GM23338 (cell line): ENCODE data around the gene NCOA6.

Experiments
- CREB1 ChIP-seq: fragments of 250-450 bp; sonication (Bioruptor Pico); IDR thresholded peaks from 2 replicates; pipeline ENCODE4 v1.5.0; 2020; ENCODE audit warnings: low read depth, mild to moderate bottlenecking, moderate library complexity
- ETS1 ChIP-seq: IDR thresholded peaks from 2 replicates; pipeline ENCODE4 v1.6.1; 2016; ENCODE audit warnings: antibody characterized with exemption
- EZH2 ChIP-seq: fragments of 200-600 bp; sonication (generic); IDR thresholded peaks from one replicate; pipeline ENCODE4 v1.8.0; 2017; ENCODE audit warnings: antibody characterized with exemption, mild to moderate bottlenecking, low read depth; ENCODE audit not compliant: unreplicated experiment
- EZH2phosphoT487 ChIP-seq: fragments of 200-600 bp; sonication (generic); IDR thresholded peaks from one replicate; pipeline ENCODE4 v1.8.1; 2018; ENCODE audit warnings: antibody characterized with exemption; ENCODE audit not compliant: unreplicated experiment
- JUNB ChIP-seq: IDR thresholded peaks from one replicate; pipeline ENCODE4 v1.6.1; 2016; ENCODE audit warnings: antibody characterized with exemption; ENCODE audit not compliant: unreplicated experiment
- NANOG ChIP-seq: IDR thresholded peaks from 2 replicates; pipeline ENCODE4 v1.6.1; 2016; ENCODE audit warnings: antibody characterized with exemption, borderline replicate concordance
- POLR2AphosphoS5 ChIP-seq: IDR thresholded peaks from 2 replicates; pipeline ENCODE4 v1.6.1; 2016; ENCODE audit warnings: antibody characterized with exemption, low read depth
- REST ChIP-seq: IDR thresholded peaks from one replicate; pipeline ENCODE4 v1.6.1; 2018; ENCODE audit warnings: antibody characterized with exemption; ENCODE audit not compliant: unreplicated experiment
- STAT1 ChIP-seq: IDR thresholded peaks from one replicate; pipeline ENCODE4 v1.6.1; 2016; ENCODE audit warnings: antibody characterized with exemption; ENCODE audit not compliant: unreplicated experiment
- TF ChIP-seq, protein P1 (sequence below), 2 experiments: fragments of 200-600 bp in 1 of 2; sonication (generic) in 1 of 2; conservative IDR thresholded peaks; 2 replicates each; pipeline versions ENCODE4 v1.5.1 to v1.6.1; 2016 to 2017; ENCODE audit warnings: antibody characterized with exemption in 2 of 2, low read depth in 2 of 2, mild to moderate bottlenecking in 2 of 2, moderate library complexity in 1 of 2
- TF ChIP-seq, protein P2 (sequence below): fragments of 250-450 bp; sonication (Bioruptor Pico); IDR thresholded peaks from 2 replicates; pipeline ENCODE4 v1.5.0; 2020; ENCODE audit warnings: mild to moderate bottlenecking, moderate library complexity

GRCh38 chr20:34724172-34724571 lies 101.3 kb downstream of the NCOA6 start:
- TF ChIP-seq, protein P1, sequence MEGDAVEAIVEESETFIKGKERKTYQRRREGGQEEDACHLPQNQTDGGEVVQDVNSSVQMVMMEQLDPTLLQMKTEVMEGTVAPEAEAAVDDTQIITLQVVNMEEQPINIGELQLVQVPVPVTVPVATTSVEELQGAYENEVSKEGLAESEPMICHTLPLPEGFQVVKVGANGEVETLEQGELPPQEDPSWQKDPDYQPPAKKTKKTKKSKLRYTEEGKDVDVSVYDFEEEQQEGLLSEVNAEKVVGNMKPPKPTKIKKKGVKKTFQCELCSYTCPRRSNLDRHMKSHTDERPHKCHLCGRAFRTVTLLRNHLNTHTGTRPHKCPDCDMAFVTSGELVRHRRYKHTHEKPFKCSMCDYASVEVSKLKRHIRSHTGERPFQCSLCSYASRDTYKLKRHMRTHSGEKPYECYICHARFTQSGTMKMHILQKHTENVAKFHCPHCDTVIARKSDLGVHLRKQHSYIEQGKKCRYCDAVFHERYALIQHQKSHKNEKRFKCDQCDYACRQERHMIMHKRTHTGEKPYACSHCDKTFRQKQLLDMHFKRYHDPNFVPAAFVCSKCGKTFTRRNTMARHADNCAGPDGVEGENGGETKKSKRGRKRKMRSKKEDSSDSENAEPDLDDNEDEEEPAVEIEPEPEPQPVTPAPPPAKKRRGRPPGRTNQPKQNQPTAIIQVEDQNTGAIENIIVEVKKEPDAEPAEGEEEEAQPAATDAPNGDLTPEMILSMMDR (conservative IDR thresholded peaks at IDR 0.05; ENCODE audit: low read depth in 2 of 2): no peak
- no peak for TF ChIP-seq REST
- TF ChIP-seq EZH2phosphoT487: no peak
- no peak for TF ChIP-seq EZH2
- no peak for TF ChIP-seq POLR2AphosphoS5
- TF ChIP-seq JUNB: no peak
- TF ChIP-seq, protein P2, sequence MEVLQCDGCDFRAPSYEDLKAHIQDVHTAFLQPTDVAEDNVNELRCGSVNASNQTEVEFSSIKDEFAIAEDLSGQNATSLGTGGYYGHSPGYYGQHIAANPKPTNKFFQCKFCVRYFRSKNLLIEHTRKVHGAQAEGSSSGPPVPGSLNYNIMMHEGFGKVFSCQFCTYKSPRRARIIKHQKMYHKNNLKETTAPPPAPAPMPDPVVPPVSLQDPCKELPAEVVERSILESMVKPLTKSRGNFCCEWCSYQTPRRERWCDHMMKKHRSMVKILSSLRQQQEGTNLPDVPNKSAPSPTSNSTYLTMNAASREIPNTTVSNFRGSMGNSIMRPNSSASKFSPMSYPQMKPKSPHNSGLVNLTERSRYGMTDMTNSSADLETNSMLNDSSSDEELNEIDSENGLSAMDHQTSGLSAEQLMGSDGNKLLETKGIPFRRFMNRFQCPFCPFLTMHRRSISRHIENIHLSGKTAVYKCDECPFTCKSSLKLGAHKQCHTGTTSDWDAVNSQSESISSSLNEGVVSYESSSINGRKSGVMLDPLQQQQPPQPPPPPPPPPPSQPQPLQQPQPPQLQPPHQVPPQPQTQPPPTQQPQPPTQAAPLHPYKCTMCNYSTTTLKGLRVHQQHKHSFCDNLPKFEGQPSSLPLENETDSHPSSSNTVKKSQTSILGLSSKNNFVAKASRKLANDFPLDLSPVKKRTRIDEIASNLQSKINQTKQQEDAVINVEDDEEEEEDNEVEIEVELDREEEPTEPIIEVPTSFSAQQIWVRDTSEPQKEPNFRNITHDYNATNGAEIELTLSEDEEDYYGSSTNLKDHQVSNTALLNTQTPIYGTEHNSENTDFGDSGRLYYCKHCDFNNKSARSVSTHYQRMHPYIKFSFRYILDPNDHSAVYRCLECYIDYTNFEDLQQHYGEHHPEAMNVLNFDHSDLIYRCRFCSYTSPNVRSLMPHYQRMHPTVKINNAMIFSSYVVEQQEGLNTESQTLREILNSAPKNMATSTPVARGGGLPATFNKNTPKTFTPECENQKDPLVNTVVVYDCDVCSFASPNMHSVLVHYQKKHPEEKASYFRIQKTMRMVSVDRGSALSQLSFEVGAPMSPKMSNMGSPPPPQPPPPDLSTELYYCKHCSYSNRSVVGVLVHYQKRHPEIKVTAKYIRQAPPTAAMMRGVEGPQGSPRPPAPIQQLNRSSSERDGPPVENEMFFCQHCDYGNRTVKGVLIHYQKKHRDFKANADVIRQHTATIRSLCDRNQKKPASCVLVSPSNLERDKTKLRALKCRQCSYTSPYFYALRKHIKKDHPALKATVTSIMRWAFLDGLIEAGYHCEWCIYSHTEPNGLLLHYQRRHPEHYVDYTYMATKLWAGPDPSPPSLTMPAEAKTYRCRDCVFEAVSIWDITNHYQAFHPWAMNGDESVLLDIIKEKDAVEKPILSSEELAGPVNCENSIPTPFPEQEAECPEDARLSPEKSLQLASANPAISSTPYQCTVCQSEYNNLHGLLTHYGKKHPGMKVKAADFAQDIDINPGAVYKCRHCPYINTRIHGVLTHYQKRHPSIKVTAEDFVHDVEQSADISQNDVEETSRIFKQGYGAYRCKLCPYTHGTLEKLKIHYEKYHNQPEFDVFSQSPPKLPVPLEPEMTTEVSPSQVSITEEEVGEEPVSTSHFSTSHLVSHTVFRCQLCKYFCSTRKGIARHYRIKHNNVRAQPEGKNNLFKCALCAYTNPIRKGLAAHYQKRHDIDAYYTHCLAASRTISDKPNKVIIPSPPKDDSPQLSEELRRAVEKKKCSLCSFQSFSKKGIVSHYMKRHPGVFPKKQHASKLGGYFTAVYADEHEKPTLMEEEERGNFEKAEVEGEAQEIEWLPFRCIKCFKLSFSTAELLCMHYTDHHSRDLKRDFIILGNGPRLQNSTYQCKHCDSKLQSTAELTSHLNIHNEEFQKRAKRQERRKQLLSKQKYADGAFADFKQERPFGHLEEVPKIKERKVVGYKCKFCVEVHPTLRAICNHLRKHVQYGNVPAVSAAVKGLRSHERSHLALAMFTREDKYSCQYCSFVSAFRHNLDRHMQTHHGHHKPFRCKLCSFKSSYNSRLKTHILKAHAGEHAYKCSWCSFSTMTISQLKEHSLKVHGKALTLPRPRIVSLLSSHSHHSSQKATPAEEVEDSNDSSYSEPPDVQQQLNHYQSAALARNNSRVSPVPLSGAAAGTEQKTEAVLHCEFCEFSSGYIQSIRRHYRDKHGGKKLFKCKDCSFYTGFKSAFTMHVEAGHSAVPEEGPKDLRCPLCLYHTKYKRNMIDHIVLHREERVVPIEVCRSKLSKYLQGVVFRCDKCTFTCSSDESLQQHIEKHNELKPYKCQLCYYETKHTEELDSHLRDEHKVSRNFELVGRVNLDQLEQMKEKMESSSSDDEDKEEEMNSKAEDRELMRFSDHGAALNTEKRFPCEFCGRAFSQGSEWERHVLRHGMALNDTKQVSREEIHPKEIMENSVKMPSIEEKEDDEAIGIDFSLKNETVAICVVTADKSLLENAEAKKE (CRISPR knock-in tag): no peak
- no peak for TF ChIP-seq NANOG
- no peak for TF ChIP-seq ETS1
- no peak for TF ChIP-seq CREB1 (CRISPR knock-in tag)
- TF ChIP-seq STAT1: no peak
